Measurements from ENCODE around the gene NAGPA.

Gene NAGPA

GRCh38 chr16:5006348-5007193 is 27.2 kb downstream of the NAGPA start:
- Histone ChIP-seq H3K36me3 (ENCODE audit: control insufficient read depth, insufficient read depth, low read length) (no peaks in the 10 kb centered on the region), H3K9ac (ENCODE audit: low read length) (no peak overlapping the region), H3K27me3 (ENCODE audit: control insufficient read depth, insufficient read depth, low read length) (no peaks in the 10 kb centered on the region), H3K4me1 (ENCODE audit: control insufficient read depth, insufficient read depth, low read length) (no peaks in the 10 kb centered on the region), H3K9me3 (ENCODE audit: control insufficient read depth, low read length) (no peaks in the 10 kb centered on the region), H3K4me3 (ENCODE audit: low read length) (no peak overlapping the region)

DNA sequence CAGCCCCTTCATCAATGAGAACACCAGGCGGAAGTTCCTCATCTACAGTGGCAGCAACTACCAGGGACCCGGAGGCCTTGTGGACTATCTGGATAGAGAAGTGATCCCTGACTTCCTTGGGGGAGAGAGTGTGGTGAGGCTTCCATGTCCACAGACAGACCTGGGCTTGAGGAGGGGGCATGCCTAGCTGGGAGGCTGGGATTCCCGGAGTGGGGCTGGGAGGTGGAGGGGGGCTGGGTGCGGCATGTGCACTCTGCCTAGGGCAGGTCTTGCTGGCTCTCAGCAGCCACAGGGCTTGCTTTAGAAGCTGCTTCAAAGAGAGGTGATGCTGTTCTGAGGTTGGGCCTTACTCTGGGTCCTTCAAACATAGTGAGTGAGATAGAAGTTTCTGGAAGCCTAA is 27.8 kb downstream of the NAGPA start:
- Histone ChIP-seq H3K27me3 (ENCODE audit: control insufficient read depth, insufficient read depth, low read length) (no peaks in the 10 kb centered on the region), H3K4me3 (ENCODE audit: low read length) (no peak overlapping the region), H3K9me3 (ENCODE audit: control insufficient read depth, low read length) (no peaks in the 10 kb centered on the region), H3K9ac (ENCODE audit: low read length) (no peak overlapping the region), H3K36me3 (ENCODE audit: control insufficient read depth, insufficient read depth, low read length) (no peaks in the 10 kb centered on the region), H3K4me1 (ENCODE audit: control insufficient read depth, insufficient read depth, low read length) (no peaks in the 10 kb centered on the region)

GRCh38 chr16:5004311-5004710 is 29.4 kb downstream of the NAGPA start:
- no peak overlapping the region for H3K9ac ChIP-seq (ENCODE audit: low read length)
- H3K4me3 ChIP-seq (ENCODE audit: low read length) = no peak overlapping the region
- no peaks in the 10 kb centered on the region for H3K36me3 ChIP-seq (ENCODE audit: control insufficient read depth, insufficient read depth, low read length)
- H3K4me1 ChIP-seq (ENCODE audit: control insufficient read depth, insufficient read depth, low read length) = no peaks in the 10 kb centered on the region
- no peaks in the 10 kb centered on the region for H3K27me3 ChIP-seq (ENCODE audit: control insufficient read depth, insufficient read depth, low read length)
- no peaks in the 10 kb centered on the region for H3K9me3 ChIP-seq (ENCODE audit: control insufficient read depth, low read length)

- no peaks in the 10 kb centered on the region for H3K36me3 ChIP-seq (ENCODE audit: control insufficient read depth, insufficient read depth, low read length)
- H3K9me3 ChIP-seq (ENCODE audit: control insufficient read depth, low read length) = no peaks in the 10 kb centered on the region
- no peak overlapping the region for H3K4me3 ChIP-seq (ENCODE audit: low read length)
- H3K4me1 ChIP-seq (ENCODE audit: control insufficient read depth, insufficient read depth, low read length) = no peaks in the 10 kb centered on the region
- no peaks in the 10 kb centered on the region for H3K27me3 ChIP-seq (ENCODE audit: control insufficient read depth, insufficient read depth, low read length)
- H3K9ac ChIP-seq (ENCODE audit: low read length) = no peak overlapping the region
Measured at GRCh38 chr16:5003828-5004227, 29.9 kb downstream of the NAGPA start.

DNA sequence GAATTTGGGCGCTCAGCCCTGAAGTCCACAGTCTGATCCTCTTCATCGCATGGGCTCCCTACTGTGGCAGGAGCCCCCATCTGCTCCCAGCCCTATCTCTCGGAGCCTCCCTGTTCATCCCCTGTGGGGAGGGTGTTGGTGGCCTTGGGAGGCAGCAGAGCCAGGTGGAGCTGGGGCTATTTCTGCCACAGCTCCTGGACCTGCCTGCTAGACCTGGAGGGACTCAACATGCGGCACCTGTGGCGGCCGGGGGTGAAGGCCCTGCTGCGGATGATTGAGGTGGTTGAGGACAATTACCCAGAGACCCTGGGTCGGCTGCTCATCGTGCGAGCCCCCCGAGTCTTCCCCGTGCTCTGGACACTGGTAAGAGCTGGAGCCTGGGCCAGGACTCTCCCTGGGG is 30.5 kb downstream of the NAGPA start:
- no peaks in the 10 kb centered on the region for H3K4me1 ChIP-seq (ENCODE audit: control insufficient read depth, insufficient read depth, low read length)
- H3K9me3 ChIP-seq (ENCODE audit: control insufficient read depth, low read length) = no peaks in the 10 kb centered on the region
- H3K9ac ChIP-seq (ENCODE audit: low read length) = no peak overlapping the region
- H3K4me3 ChIP-seq (ENCODE audit: low read length) = no peak overlapping the region
- H3K36me3 ChIP-seq (ENCODE audit: control insufficient read depth, insufficient read depth, low read length) = no peaks in the 10 kb centered on the region
- H3K27me3 ChIP-seq (ENCODE audit: control insufficient read depth, insufficient read depth, low read length) = no peaks in the 10 kb centered on the region

GRCh38 chr16:5002699-5003143 is 31.0 kb downstream of the NAGPA start:
- Histone ChIP-seq H3K9ac (ENCODE audit: low read length) (no peak overlapping the region), H3K36me3 (ENCODE audit: control insufficient read depth, insufficient read depth, low read length) (no peaks in the 10 kb centered on the region), H3K4me1 (ENCODE audit: control insufficient read depth, insufficient read depth, low read length) (no peaks in the 10 kb centered on the region), H3K4me3 (ENCODE audit: low read length) (no peak overlapping the region), H3K9me3 (ENCODE audit: control insufficient read depth, low read length) (no peaks in the 10 kb centered on the region), H3K27me3 (ENCODE audit: control insufficient read depth, insufficient read depth, low read length) (no peaks in the 10 kb centered on the region)

DNA sequence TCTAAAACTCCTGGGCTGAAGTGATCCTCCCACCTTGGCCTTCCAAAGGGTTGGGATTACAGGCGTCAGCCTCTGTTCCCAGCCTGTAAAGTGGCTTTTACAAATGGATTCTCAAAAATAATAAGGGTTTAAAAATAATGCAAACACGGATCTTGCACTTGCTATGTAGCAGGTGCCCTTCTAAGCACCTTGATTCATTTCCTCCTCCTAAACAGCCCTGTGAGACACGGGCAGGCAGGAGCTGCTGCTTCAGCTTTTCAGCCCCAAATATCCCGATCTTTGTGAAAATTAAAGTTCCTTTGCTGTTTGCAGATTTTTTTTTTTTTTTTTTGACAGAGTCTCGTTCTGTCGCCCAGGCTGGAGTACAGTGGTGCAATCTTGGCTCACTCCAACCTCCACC is 31.7 kb downstream of the NAGPA start:
- H3K36me3 ChIP-seq (ENCODE audit: control insufficient read depth, insufficient read depth, low read length) = no peaks in the 10 kb centered on the region

DNA sequence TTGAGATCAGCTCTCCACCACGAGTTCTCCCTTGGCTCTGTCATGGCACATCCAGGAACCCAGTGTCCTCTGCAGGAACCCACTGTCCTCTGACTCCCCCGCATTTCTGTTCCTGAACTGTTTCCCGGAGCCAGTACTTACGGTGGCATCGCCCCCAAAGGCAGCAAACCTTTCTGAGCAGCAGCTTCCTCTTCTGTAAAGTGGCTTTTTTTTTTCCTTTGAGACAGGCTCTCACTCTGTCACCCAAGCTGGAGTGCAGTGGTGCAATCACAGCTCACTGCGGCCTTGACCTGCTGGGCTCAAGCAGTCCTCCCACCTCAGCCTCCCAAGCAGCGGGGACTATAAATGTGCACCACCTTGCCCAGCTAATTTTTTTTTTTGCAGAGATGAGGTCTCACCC is 32.2 kb downstream of the NAGPA start:
- Histone ChIP-seq H3K9ac (ENCODE audit: low read length) (no peak overlapping the region), H3K4me3 (ENCODE audit: low read length) (no peak overlapping the region), H3K4me1 (ENCODE audit: control insufficient read depth, insufficient read depth, low read length) (no peaks in the 10 kb centered on the region), H3K9me3 (ENCODE audit: control insufficient read depth, low read length) (no peaks in the 10 kb centered on the region), H3K36me3 (ENCODE audit: control insufficient read depth, insufficient read depth, low read length) (no peaks in the 10 kb centered on the region), H3K27me3 (ENCODE audit: control insufficient read depth, insufficient read depth, low read length) (no peaks in the 10 kb centered on the region)

More for the DNA sequence above, 31.7 kb downstream of the NAGPA start:
- Histone ChIP-seq H3K4me1 (ENCODE audit: control insufficient read depth, insufficient read depth, low read length) (no peaks in the 10 kb centered on the region), H3K9ac (ENCODE audit: low read length) (no peak overlapping the region), H3K9me3 (ENCODE audit: control insufficient read depth, low read length) (no peaks in the 10 kb centered on the region), H3K4me3 (ENCODE audit: low read length) (no peak overlapping the region), H3K27me3 (ENCODE audit: control insufficient read depth, insufficient read depth, low read length) (no peaks in the 10 kb centered on the region)

- no peaks in the 10 kb centered on the region for H3K9me3 ChIP-seq (ENCODE audit: control insufficient read depth, low read length)
- H3K27me3 ChIP-seq (ENCODE audit: control insufficient read depth, insufficient read depth, low read length) = no peaks in the 10 kb centered on the region
- H3K36me3 ChIP-seq (ENCODE audit: control insufficient read depth, insufficient read depth, low read length) = no peaks in the 10 kb centered on the region
- H3K9ac ChIP-seq (ENCODE audit: low read length) = no peak overlapping the region
- H3K4me1 ChIP-seq (ENCODE audit: control insufficient read depth, insufficient read depth, low read length) = no peaks in the 10 kb centered on the region
- no peak overlapping the region for H3K4me3 ChIP-seq (ENCODE audit: low read length)
Measured at GRCh38 chr16:5000573-5001001, 33.1 kb downstream of the NAGPA start.

DNA sequence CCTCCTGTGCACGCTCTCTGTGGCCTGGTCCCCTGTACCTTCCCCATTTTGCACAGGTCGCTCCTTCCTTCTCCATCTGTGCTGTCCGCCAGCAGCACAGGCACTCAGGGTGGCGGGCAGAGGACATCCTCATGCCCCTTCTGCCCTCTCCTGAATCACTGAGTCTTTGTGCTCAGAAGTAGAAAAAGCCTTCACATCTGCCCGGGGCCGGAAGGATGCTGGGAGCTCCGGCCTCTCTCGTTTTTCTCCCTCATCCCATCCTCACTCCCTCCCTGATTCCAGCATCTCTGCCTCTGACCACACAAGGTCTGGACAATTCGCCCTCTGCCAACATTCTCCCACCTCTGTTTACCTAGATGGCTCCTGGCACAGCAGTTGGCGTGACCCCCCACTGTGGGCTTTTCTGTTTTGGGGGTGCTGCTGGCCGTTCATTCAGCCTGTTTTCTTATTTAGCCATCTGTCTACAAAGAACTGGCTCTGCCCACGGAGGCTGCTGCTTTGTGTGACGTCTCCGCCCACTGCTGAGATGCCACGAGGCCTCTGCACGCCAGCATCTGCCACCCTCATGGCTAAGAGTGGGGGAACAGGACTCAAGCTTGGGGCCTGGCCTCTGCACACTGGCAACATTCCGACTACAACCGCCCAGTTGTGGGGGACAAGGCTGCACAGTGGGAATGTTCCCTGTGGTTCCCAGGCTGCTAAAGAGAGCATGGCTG is 38.9 kb downstream of the NAGPA start:
- no peaks in the 10 kb centered on the region for H3K4me1 ChIP-seq (ENCODE audit: control insufficient read depth, insufficient read depth, low read length)
- H3K9me3 ChIP-seq (ENCODE audit: control insufficient read depth, low read length) = no peaks in the 10 kb centered on the region
- H3K4me3 ChIP-seq (ENCODE audit: low read length) = no peak overlapping the region
- H3K9ac ChIP-seq (ENCODE audit: low read length) = no peak overlapping the region
- no peaks in the 10 kb centered on the region for H3K36me3 ChIP-seq (ENCODE audit: control insufficient read depth, insufficient read depth, low read length)
- H3K27me3 ChIP-seq (ENCODE audit: control insufficient read depth, insufficient read depth, low read length) = no peaks in the 10 kb centered on the region

DNA sequence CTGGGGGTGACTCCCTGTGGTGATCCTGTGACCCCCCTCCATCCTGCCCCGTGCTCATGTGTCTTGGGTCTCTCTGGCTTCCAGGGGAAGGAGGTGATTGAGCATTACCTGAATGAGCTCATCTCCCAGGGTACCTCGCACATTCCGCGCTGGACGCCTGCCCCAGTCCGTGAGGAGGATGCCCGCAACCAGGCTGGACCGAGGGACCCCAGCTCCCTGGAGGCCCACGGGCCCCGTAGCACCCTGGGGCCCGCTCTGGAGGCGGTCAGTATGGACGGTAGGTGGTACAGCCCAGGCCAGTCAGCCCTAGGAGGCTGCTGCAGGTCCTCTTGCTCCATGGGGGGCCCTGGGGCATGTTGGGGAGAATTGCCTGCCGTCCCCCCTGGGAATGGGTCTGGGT is 42.0 kb downstream of the NAGPA start:
- Histone ChIP-seq H3K9me3 (ENCODE audit: control insufficient read depth, low read length) (no peaks in the 10 kb centered on the region), H3K27me3 (ENCODE audit: control insufficient read depth, insufficient read depth, low read length) (peaks cover 14% of the 10 kb centered on the region), H3K36me3 (ENCODE audit: control insufficient read depth, insufficient read depth, low read length) (no peaks in the 10 kb centered on the region), H3K4me1 (ENCODE audit: control insufficient read depth, insufficient read depth, low read length) (peaks cover 5% of the 10 kb centered on the region), H3K9ac (ENCODE audit: low read length) (no peak overlapping the region), H3K4me3 (ENCODE audit: low read length) (no peak overlapping the region)

- no peak overlapping the region for H3K9ac ChIP-seq (ENCODE audit: low read length)
- H3K36me3 ChIP-seq (ENCODE audit: control insufficient read depth, insufficient read depth, low read length) = no peaks in the 10 kb centered on the region
- H3K4me3 ChIP-seq (ENCODE audit: low read length) = no peak overlapping the region
- H3K9me3 ChIP-seq (ENCODE audit: control insufficient read depth, low read length) = no peaks in the 10 kb centered on the region
- H3K4me1 ChIP-seq (ENCODE audit: control insufficient read depth, insufficient read depth, low read length) = peaks cover 5% of the 10 kb centered on the region
- peaks cover 14% of the 10 kb centered on the region for H3K27me3 ChIP-seq (ENCODE audit: control insufficient read depth, insufficient read depth, low read length)
Measured at GRCh38 chr16:4990415-4990814, 43.3 kb downstream of the NAGPA start.

Data from mucosa of stomach (tissue), 1 donor.